Chondrocyte (in vitro differentiated cells): ENCODE data around the gene CACNB2. TPM values are rescaled to one million over a fixed set of nuclear protein-coding genes. Genes with fewer than 3 reads are reported as not detected.

ENCODE experiments used
- DNase-seq: peaks from one replicate; pipeline ENCODE4 v3.0.0; 2021; ENCODE audit warnings: mixed read lengths, low spot score
- H3K27ac Mint-ChIP-seq: one replicate; pipeline ENCODE4 v1.8.0; 2021; ENCODE audit warnings: mild to moderate bottlenecking, moderate library complexity, mixed read lengths; ENCODE audit not compliant: unreplicated experiment
- H3K27me3 Mint-ChIP-seq: 2 replicates; pipeline ENCODE4 v1.8.0; 2021; ENCODE audit warnings: low read depth, mixed read lengths
- H3K36me3 Mint-ChIP-seq: 2 replicates; pipeline ENCODE4 v1.8.0; 2021; ENCODE audit warnings: low read depth, mixed read lengths
- H3K4me1 Mint-ChIP-seq: 2 replicates; pipeline ENCODE4 v1.8.0; 2021; ENCODE audit warnings: low read depth, mild to moderate bottlenecking, mixed read lengths
- H3K4me3 Mint-ChIP-seq: one replicate; pipeline ENCODE4 v1.8.0; 2021; ENCODE audit warnings: mild to moderate bottlenecking, moderate library complexity, mixed read lengths; ENCODE audit not compliant: unreplicated experiment
- H3K9me3 Mint-ChIP-seq: 2 replicates; pipeline ENCODE4 v1.8.0; 2021; ENCODE audit warnings: low read depth, mixed read lengths
- CTCF ChIP-seq: fragments of 200-600 bp; sonication (generic); IDR thresholded peaks from 2 replicates; pipeline ENCODE4 v1.5.0; 2021; ENCODE audit warnings: antibody characterized with exemption, mild to moderate bottlenecking, moderate library complexity
- total RNA-seq: library from RNA; stranded (reverse); gene quantifications from 3 replicates; pipeline ENCODE4 v1.2.1, GENCODE V29; 2021

CACNB2 gene
- total RNA-seq, 1 donor from 2014 or later = 0.25 TPM

- Mint-ChIP-seq H3K4me1 (peaks cover 10% of the 10 kb centered on the region), H3K27ac (no peak overlapping the region)
- DNase-seq = no peak
Observed at GRCh38 chr10:18523858-18524257, 383.6 kb downstream of the CACNB2 start.

GRCh38 chr10:18527687-18528086 is 387.5 kb downstream of the CACNB2 start:
- no peak for DNase-seq
- peaks cover 3% of the 10 kb centered on the region for H3K36me3 Mint-ChIP-seq
- H3K4me3 Mint-ChIP-seq = no peak overlapping the region
- H3K4me1 Mint-ChIP-seq = peaks cover 10% of the 10 kb centered on the region
- peaks cover 6% of the 10 kb centered on the region for H3K9me3 Mint-ChIP-seq
- H3K27ac Mint-ChIP-seq = no peak overlapping the region
- TF ChIP-seq CTCF = no peak
- H3K27me3 Mint-ChIP-seq = no peaks in the 10 kb centered on the region

More at GRCh38 chr10:18523858-18524257, 383.6 kb downstream of the CACNB2 start:
- H3K36me3 Mint-ChIP-seq = no peaks in the 10 kb centered on the region
- H3K9me3 Mint-ChIP-seq = peaks cover 3% of the 10 kb centered on the region
- no peak overlapping the region for H3K4me3 Mint-ChIP-seq
- H3K27me3 Mint-ChIP-seq = peaks cover 6% of the 10 kb centered on the region
- no peak for TF ChIP-seq CTCF

- DNase-seq = no peak
Observed at GRCh38 chr10:18528292-18528691, 388.1 kb downstream of the CACNB2 start.

GRCh38 chr10:18532881-18533535 is 392.8 kb downstream of the CACNB2 start:
- no peak overlapping the region for H3K27ac Mint-ChIP-seq
- no peak for TF ChIP-seq CTCF

More at GRCh38 chr10:18528292-18528691, 388.1 kb downstream of the CACNB2 start:
- Mint-ChIP-seq H3K9me3 (peaks cover 6% of the 10 kb centered on the region), H3K4me1 (peaks cover 10% of the 10 kb centered on the region), H3K36me3 (peaks cover 3% of the 10 kb centered on the region), H3K4me3 (no peak overlapping the region), H3K27me3 (no peaks in the 10 kb centered on the region), H3K27ac (no peak overlapping the region)
- no peak for TF ChIP-seq CTCF

GRCh38 chr10:18533896-18534295 is 393.7 kb downstream of the CACNB2 start:
- Mint-ChIP-seq H3K9me3 (peaks cover 6% of the 10 kb centered on the region), H3K27me3 (no peaks in the 10 kb centered on the region), H3K4me1 (no peaks in the 10 kb centered on the region), H3K4me3 (no peak overlapping the region), H3K36me3 (peaks cover 3% of the 10 kb centered on the region), H3K27ac (no peak overlapping the region)
- no peak for TF ChIP-seq CTCF
- no peak for DNase-seq

More at GRCh38 chr10:18532881-18533535, 392.8 kb downstream of the CACNB2 start:
- no peak for DNase-seq
- Mint-ChIP-seq H3K4me1 (peaks cover 3% of the 10 kb centered on the region), H3K9me3 (peaks cover 6% of the 10 kb centered on the region), H3K27me3 (no peaks in the 10 kb centered on the region), H3K36me3 (peaks cover 3% of the 10 kb centered on the region), H3K4me3 (no peak overlapping the region)
